Endothelial cell (in vitro differentiated cells): ENCODE results near the gene MYO9B. TPM values are rescaled to one million over a fixed set of nuclear protein-coding genes. Genes with fewer than 3 reads are reported as not detected.
A peak's percentile ranks its signal among the peaks of the same experiment; 100 is the strongest.

Experiments used
- DNase-seq: peaks from one replicate; pipeline ENCODE4 v3.0.0; 2021; ENCODE audit warnings: low spot score
- H3K27ac Mint-ChIP-seq: one replicate; pipeline ENCODE4 v1.8.0; 2021; ENCODE audit warnings: mixed read lengths, inconsistent platforms; ENCODE audit not compliant: unreplicated experiment
- H3K27me3 Mint-ChIP-seq: one replicate; pipeline ENCODE4 v1.8.0; 2021; ENCODE audit warnings: mild to moderate bottlenecking, moderate library complexity, mixed read lengths, inconsistent platforms; ENCODE audit not compliant: unreplicated experiment
- H3K36me3 Mint-ChIP-seq: one replicate; pipeline ENCODE4 v1.8.0; 2021; ENCODE audit warnings: mild to moderate bottlenecking, low read depth, mixed read lengths, inconsistent platforms; ENCODE audit not compliant: unreplicated experiment
- H3K4me1 Mint-ChIP-seq: one replicate; pipeline ENCODE4 v1.8.0; 2021; ENCODE audit warnings: mild to moderate bottlenecking, mixed read lengths, inconsistent platforms; ENCODE audit not compliant: unreplicated experiment
- H3K4me3 Mint-ChIP-seq: one replicate; pipeline ENCODE4 v1.8.0; 2021; ENCODE audit warnings: mild to moderate bottlenecking, mixed read lengths, inconsistent platforms; ENCODE audit not compliant: unreplicated experiment
- H3K9me3 Mint-ChIP-seq: one replicate; pipeline ENCODE4 v1.8.0; 2021; ENCODE audit warnings: mixed read lengths, inconsistent platforms; ENCODE audit not compliant: unreplicated experiment
- CTCF ChIP-seq: fragments of 200-600 bp; sonication (generic); IDR thresholded peaks from one replicate; pipeline ENCODE4 v1.5.0; 2021; ENCODE audit warnings: antibody characterized with exemption; ENCODE audit not compliant: unreplicated experiment
- total RNA-seq: library from RNA; stranded (reverse); fragmentation: NEBNext Ultra II Directional; extraction: Animal tissue kit (Norgen Biotek cat#: 25700); gene quantifications from one replicate; pipeline ENCODE4 v1.2.1, GENCODE V29; 2021; ENCODE audit not compliant: unreplicated experiment

The MYO9B gene
- total RNA-seq, 1 donor from 2014 or later, result 62.4 TPM

- Mint-ChIP-seq H3K36me3 (peaks cover 13% of the 10 kb centered on the region), H3K4me3 (no peak overlapping the region), H3K27ac (no peak overlapping the region), H3K9me3 (no peaks in the 10 kb centered on the region), H3K27me3 (peaks cover 3% of the 10 kb centered on the region), H3K4me1 (peaks cover 4% of the 10 kb centered on the region)
- no peak for DNase-seq
- no peak for TF ChIP-seq CTCF
These were observed 34.5 kb downstream of the MYO9B start for GRCh38 chr19:17109962-17110598.

- peaks cover 4% of the 10 kb centered on the region for H3K4me1 Mint-ChIP-seq
- H3K9me3 Mint-ChIP-seq, result no peaks in the 10 kb centered on the region
- no peak for DNase-seq
- TF ChIP-seq CTCF, result no peak
- H3K36me3 Mint-ChIP-seq, result peaks cover 13% of the 10 kb centered on the region
- H3K27me3 Mint-ChIP-seq, result peaks cover 3% of the 10 kb centered on the region
- no peak overlapping the region for H3K27ac Mint-ChIP-seq
- H3K4me3 Mint-ChIP-seq, result no peak overlapping the region
These were observed 35.0 kb downstream of the MYO9B start for GRCh38 chr19:17110599-17110966.

- TF ChIP-seq CTCF, result no peak
- Mint-ChIP-seq H3K4me1 (peaks cover 4% of the 10 kb centered on the region), H3K9me3 (no peaks in the 10 kb centered on the region), H3K36me3 (peaks cover 13% of the 10 kb centered on the region), H3K27me3 (peaks cover 3% of the 10 kb centered on the region), H3K27ac (no peak overlapping the region), H3K4me3 (peak overlapping the region; percentile 14)
- DNase-seq, result no peak
These were observed 36.2 kb downstream of the MYO9B start for GRCh38 chr19:17111766-17112165.

- Mint-ChIP-seq H3K4me1 (peaks cover 4% of the 10 kb centered on the region), H3K27ac (no peak overlapping the region), H3K9me3 (no peaks in the 10 kb centered on the region)
These were observed 36.7 kb downstream of the MYO9B start for GRCh38 chr19:17112271-17112670.

More at GRCh38 chr19:17112271-17112670, 36.7 kb downstream of the MYO9B start:
- Mint-ChIP-seq H3K4me3 (peak overlapping the region; percentile 14), H3K27me3 (peaks cover 3% of the 10 kb centered on the region), H3K36me3 (peaks cover 13% of the 10 kb centered on the region)
- no peak for TF ChIP-seq CTCF
- no peak for DNase-seq
